ENCODE results near the gene C16orf89.

The C16orf89 gene

GRCh38 chr16:5002699-5003143, 63.0 kb downstream of the C16orf89 start:
- TF ChIP-seq ZNF768 (tag by site-specific recombination; IDR thresholded peaks at IDR 0.05): peak; percentile 57; the same call in 1 of the 2 replicates
- TF ChIP-seq ZBTB20 (tag by site-specific recombination; IDR thresholded peaks at IDR 0.05): no peak
- H3K27ac ChIP-seq (ENCODE audit: extremely low read depth, low read depth, low read length): no peak overlapping the region
- H3K36me3 ChIP-seq (ENCODE audit: control insufficient read depth in 2 of 2, insufficient read depth in 1 of 2, low read length in 2 of 2): no peaks in the 10 kb centered on the region
- H3K4me1 ChIP-seq (ENCODE audit: control insufficient read depth, insufficient read depth, low read length): no peaks in the 10 kb centered on the region
- no peaks in the 10 kb centered on the region for H3K9me3 ChIP-seq (ENCODE audit: control insufficient read depth, insufficient read depth, low read depth, low read length)
- no peak overlapping the region for H3K4me3 ChIP-seq (ENCODE audit: low read depth, low read length)
- POLR2A ChIA-PET: no interaction called here
- CTCF ChIA-PET: no interaction called here

GRCh38 chr16:5001986-5002385, 63.8 kb downstream of the C16orf89 start:
- CTCF ChIA-PET: no interaction called here

GRCh38 chr16:5001571-5001970, 64.2 kb downstream of the C16orf89 start:
- ChIA-PET CTCF (no interaction called here), POLR2A (interaction anchor here (0.7 kb wide), 1 partner anchor 236 kb away, joined by 11 read pairs; no protein-coding TSS in a partner anchor)
- no peak for TF ChIP-seq BCL11B (tag by site-specific recombination; IDR thresholded peaks at IDR 0.05; ENCODE audit: low read depth)
- no peak for TF ChIP-seq PATZ1 (tag by site-specific recombination; IDR thresholded peaks at IDR 0.05)
- TF ChIP-seq ZNF777 (tag by site-specific recombination; IDR thresholded peaks at IDR 0.05; ENCODE audit: borderline replicate concordance): no peak
- TF ChIP-seq TSHZ1 (tag by site-specific recombination; IDR thresholded peaks at IDR 0.05; ENCODE audit: borderline replicate concordance): no peak
- TF ChIP-seq ZNF2 (tag by site-specific recombination; IDR thresholded peaks at IDR 0.05): no peak
- TF ChIP-seq ZNF311 (tag by site-specific recombination; IDR thresholded peaks at IDR 0.05; ENCODE audit: borderline replicate concordance): no peak
- TF ChIP-seq ZNF571 (tag by site-specific recombination; IDR thresholded peaks at IDR 0.05): no peak
- no peak for TF ChIP-seq ZNF658 (tag by site-specific recombination; IDR thresholded peaks at IDR 0.05)
- no peak for TF ChIP-seq ZNF580 (tag by site-specific recombination; IDR thresholded peaks at IDR 0.05)
- TF ChIP-seq ZXDB (tag by site-specific recombination; IDR thresholded peaks at IDR 0.05): no peak

More at GRCh38 chr16:5001986-5002385, 63.8 kb downstream of the C16orf89 start:
- no peaks in the 10 kb centered on the region for H3K9me3 ChIP-seq (ENCODE audit: control insufficient read depth, insufficient read depth, low read depth, low read length)
- H3K27ac ChIP-seq (ENCODE audit: extremely low read depth, low read depth, low read length): no peak overlapping the region
- no peaks in the 10 kb centered on the region for H3K4me1 ChIP-seq (ENCODE audit: control insufficient read depth, insufficient read depth, low read length)
- H3K4me3 ChIP-seq (ENCODE audit: low read depth, low read length): no peak overlapping the region
- H3K36me3 ChIP-seq (ENCODE audit: control insufficient read depth in 2 of 2, insufficient read depth in 1 of 2, low read length in 2 of 2): no peaks in the 10 kb centered on the region
- POLR2A ChIA-PET: no interaction called here
- no peak for TF ChIP-seq ZNF600 (tag by site-specific recombination; IDR thresholded peaks at IDR 0.05)
- TF ChIP-seq GLI2 (tag by site-specific recombination; IDR thresholded peaks at IDR 0.05; ENCODE audit: borderline replicate concordance, low read depth): no peak
- no peak for TF ChIP-seq ZNF549 (tag by site-specific recombination; IDR thresholded peaks at IDR 0.05)
- no peak for TF ChIP-seq ZNF24 (tag by site-specific recombination; IDR thresholded peaks at IDR 0.05)
- no peak for TF ChIP-seq ZBTB10 (tag by site-specific recombination; IDR thresholded peaks at IDR 0.05)
- TF ChIP-seq ZNF610 (tag by site-specific recombination; IDR thresholded peaks at IDR 0.05; ENCODE audit: borderline replicate concordance): no peak
- no peak for TF ChIP-seq ZNF596 (tag by site-specific recombination; IDR thresholded peaks at IDR 0.05)
- no peak for TF ChIP-seq PATZ1 (tag by site-specific recombination; IDR thresholded peaks at IDR 0.05)

More at GRCh38 chr16:5001571-5001970, 64.2 kb downstream of the C16orf89 start:
- H3K27ac ChIP-seq (ENCODE audit: extremely low read depth, low read depth, low read length): no peak overlapping the region
- H3K9me3 ChIP-seq (ENCODE audit: control insufficient read depth, insufficient read depth, low read depth, low read length): no peaks in the 10 kb centered on the region
- no peaks in the 10 kb centered on the region for H3K4me1 ChIP-seq (ENCODE audit: control insufficient read depth, insufficient read depth, low read length)
- no peaks in the 10 kb centered on the region for H3K36me3 ChIP-seq (ENCODE audit: control insufficient read depth in 2 of 2, insufficient read depth in 1 of 2, low read length in 2 of 2)
- no peak overlapping the region for H3K4me3 ChIP-seq (ENCODE audit: low read depth, low read length)

Data from HEK293 (cell line).